ENCODE results near the gene ABLIM2.

- TF ChIP-seq CTCF (conservative IDR thresholded peaks at IDR 0.05; ENCODE audit: low read depth, low read length), result no peak
- no peak for TF ChIP-seq POLR2A (IDR thresholded peaks at IDR 0.05; ENCODE audit: low read depth, low read length)
- no peak for TF ChIP-seq USF2 (IDR thresholded peaks at IDR 0.05; ENCODE audit: low read depth, low read length)
- no peak for TF ChIP-seq MAFK (IDR thresholded peaks at IDR 0.05; ENCODE audit: low read depth, low read length)
- TF ChIP-seq ELK1 (IDR thresholded peaks at IDR 0.05; ENCODE audit: borderline replicate concordance, low read depth, low read length), result no peak
- TF ChIP-seq RAD21 (IDR thresholded peaks at IDR 0.05; ENCODE audit: low read length), result no peak
- TF ChIP-seq RCOR1 (IDR thresholded peaks at IDR 0.05; ENCODE audit: insufficient replicate concordance, low read length), result no peak
- TF ChIP-seq CEBPB (IDR thresholded peaks at IDR 0.05; ENCODE audit: low read depth, low read length), result no peak
- TF ChIP-seq CHD1 (IDR thresholded peaks at IDR 0.05; ENCODE audit: low read depth, low read length), result no peak
- no peak for TF ChIP-seq FOS (IDR thresholded peaks at IDR 0.05; ENCODE audit: low read depth, low read length)
- no peak for TF ChIP-seq BHLHE40 (IDR thresholded peaks at IDR 0.05; ENCODE audit: low read depth, low read length)
- no peak for TF ChIP-seq MXI1 (IDR thresholded peaks at IDR 0.05; ENCODE audit: borderline replicate concordance, low read depth, low read length)
- no peak for TF ChIP-seq SMC3 (IDR thresholded peaks at IDR 0.05; ENCODE audit: low read depth, low read length)
Observed at GRCh38 chr4:8132400-8132799, 26.2 kb downstream of the ABLIM2 start.
